Measurements from ENCODE around the gene APOO. TPM values are rescaled to one million over a fixed set of nuclear protein-coding genes. Genes with fewer than 3 reads are reported as not detected.

APOO gene
- total RNA-seq, 1 donor from 2014 or later, result 16.6 TPM

DNA sequence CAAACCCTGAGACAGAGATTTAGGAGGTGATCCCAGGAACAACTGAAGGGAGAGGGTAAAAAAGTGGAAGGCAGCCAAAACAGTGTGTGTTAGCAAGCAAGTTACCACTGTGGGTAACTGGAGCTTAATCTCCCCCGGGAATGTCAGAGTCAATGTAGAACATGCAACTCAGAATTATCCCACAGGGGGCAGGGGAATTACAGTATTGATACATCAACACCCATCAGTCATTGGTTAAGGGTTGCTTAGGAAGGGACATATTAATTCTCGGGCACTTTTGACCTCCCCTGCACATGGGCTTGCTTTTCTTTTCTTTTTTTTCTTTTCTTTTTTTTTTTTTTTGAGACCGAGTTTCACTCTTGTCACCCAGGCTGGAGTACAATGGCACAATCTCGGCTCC lies 29.4 kb upstream of the APOO start:
- Mint-ChIP-seq H3K9me3 (no peaks in the 10 kb centered on the region), H3K36me3 (ENCODE audit: low read depth) (no peaks in the 10 kb centered on the region), H3K27ac (no peak overlapping the region), H3K4me1 (no peaks in the 10 kb centered on the region), H3K27me3 (no peaks in the 10 kb centered on the region), H3K4me3 (no peak overlapping the region)
- no peak for DNase-seq
- no peak for ATAC-seq (ENCODE audit: low read depth)
- TF ChIP-seq CTCF (IDR thresholded peaks at IDR 0.05), result no peak
- intact Hi-C loops (cut with micrococcal nuclease), result no loop called here
- ChIA-PET POLR2A (no interaction called here), CTCF (no interaction called here)

- TF ChIP-seq CTCF (IDR thresholded peaks at IDR 0.05), result no peak
- Mint-ChIP-seq H3K36me3 (ENCODE audit: low read depth) (no peaks in the 10 kb centered on the region), H3K27ac (no peak overlapping the region), H3K4me3 (no peak overlapping the region), H3K27me3 (no peaks in the 10 kb centered on the region), H3K9me3 (no peaks in the 10 kb centered on the region), H3K4me1 (peaks cover 1% of the 10 kb centered on the region)
- DNase-seq (no peak), ATAC-seq (ENCODE audit: low read depth) (no peak)
- intact Hi-C loops (cut with micrococcal nuclease), result no loop called here
- ChIA-PET CTCF (no interaction called here), POLR2A (no interaction called here)
These were observed 28.4 kb upstream of the APOO start for GRCh38 chrX:23936180-23936579.

DNA sequence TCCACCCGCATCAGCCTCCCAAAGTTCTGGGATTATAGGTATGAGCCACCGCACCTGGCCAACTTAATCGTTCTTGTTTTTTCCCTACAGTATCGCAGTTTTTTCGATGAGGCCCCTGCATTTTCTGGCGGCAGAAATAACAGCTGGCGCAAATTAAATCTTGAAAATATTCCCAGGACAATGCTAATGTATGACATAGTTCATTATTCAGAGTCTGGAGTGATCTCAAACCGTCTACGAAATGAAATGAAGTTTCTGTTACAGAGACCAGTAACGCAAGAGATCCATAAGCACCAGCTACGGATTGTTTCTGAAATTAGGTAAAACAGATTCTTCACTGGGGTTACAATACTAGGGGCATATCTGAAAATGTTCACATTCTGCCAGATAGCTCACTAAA lies 27.4 kb upstream of the APOO start:
- H3K27me3 Mint-ChIP-seq, result no peaks in the 10 kb centered on the region
- TF ChIP-seq CTCF (IDR thresholded peaks at IDR 0.05), result no peak
- CTCF ChIA-PET, result no interaction called here
- ATAC-seq (ENCODE audit: low read depth) (no peak), DNase-seq (no peak)
- H3K9me3 Mint-ChIP-seq, result no peaks in the 10 kb centered on the region
- H3K4me1 Mint-ChIP-seq, result peaks cover 4% of the 10 kb centered on the region
- POLR2A ChIA-PET, result no interaction called here
- intact Hi-C loops (cut with micrococcal nuclease), result no loop called here
- H3K27ac Mint-ChIP-seq, result no peak overlapping the region
- no peaks in the 10 kb centered on the region for H3K36me3 Mint-ChIP-seq (ENCODE audit: low read depth)
- no peak overlapping the region for H3K4me3 Mint-ChIP-seq

- Mint-ChIP-seq H3K9me3 (no peaks in the 10 kb centered on the region), H3K27ac (no peak overlapping the region), H3K4me1 (peaks cover 4% of the 10 kb centered on the region), H3K4me3 (no peak overlapping the region), H3K27me3 (no peaks in the 10 kb centered on the region), H3K36me3 (ENCODE audit: low read depth) (no peaks in the 10 kb centered on the region)
- CTCF ChIA-PET, result no interaction called here
- POLR2A ChIA-PET, result no interaction called here
- no peak for ATAC-seq (ENCODE audit: low read depth)
- intact Hi-C loops (cut with micrococcal nuclease), result no loop called here
- no peak for DNase-seq
- no peak for TF ChIP-seq CTCF (IDR thresholded peaks at IDR 0.05)
These were observed 24.3 kb upstream of the APOO start for GRCh38 chrX:23932046-23932445.

- ChIA-PET CTCF (no interaction called here), POLR2A (no interaction called here)
- no peaks in the 10 kb centered on the region for H3K9me3 Mint-ChIP-seq
- H3K27ac Mint-ChIP-seq, result no peak overlapping the region
- DNase-seq, result no peak
- no peaks in the 10 kb centered on the region for H3K27me3 Mint-ChIP-seq
- ATAC-seq (ENCODE audit: low read depth), result no peak
- TF ChIP-seq CTCF (IDR thresholded peaks at IDR 0.05), result no peak
- no peak overlapping the region for H3K4me3 Mint-ChIP-seq
- intact Hi-C loops (cut with micrococcal nuclease), result no loop called here
- H3K4me1 Mint-ChIP-seq, result peaks cover 4% of the 10 kb centered on the region
- H3K36me3 Mint-ChIP-seq (ENCODE audit: low read depth), result no peaks in the 10 kb centered on the region
These were observed 23.3 kb upstream of the APOO start for GRCh38 chrX:23930894-23931604.

All from activated B cell treated with CpG ODN at 0.5 μM for 24 hours (primary cell).